ENCODE data around the gene MPPED1. TPM values are rescaled to one million over a fixed set of nuclear protein-coding genes. Genes with fewer than 3 reads are reported as not detected.

Gene MPPED1
- total and polyA plus RNA-seq, 2 of the 13 experiments (the other 11 are each of a cell fraction or from before 2014, with no cell fraction given), result 0.77 TPM; not detected in 1

DNA sequence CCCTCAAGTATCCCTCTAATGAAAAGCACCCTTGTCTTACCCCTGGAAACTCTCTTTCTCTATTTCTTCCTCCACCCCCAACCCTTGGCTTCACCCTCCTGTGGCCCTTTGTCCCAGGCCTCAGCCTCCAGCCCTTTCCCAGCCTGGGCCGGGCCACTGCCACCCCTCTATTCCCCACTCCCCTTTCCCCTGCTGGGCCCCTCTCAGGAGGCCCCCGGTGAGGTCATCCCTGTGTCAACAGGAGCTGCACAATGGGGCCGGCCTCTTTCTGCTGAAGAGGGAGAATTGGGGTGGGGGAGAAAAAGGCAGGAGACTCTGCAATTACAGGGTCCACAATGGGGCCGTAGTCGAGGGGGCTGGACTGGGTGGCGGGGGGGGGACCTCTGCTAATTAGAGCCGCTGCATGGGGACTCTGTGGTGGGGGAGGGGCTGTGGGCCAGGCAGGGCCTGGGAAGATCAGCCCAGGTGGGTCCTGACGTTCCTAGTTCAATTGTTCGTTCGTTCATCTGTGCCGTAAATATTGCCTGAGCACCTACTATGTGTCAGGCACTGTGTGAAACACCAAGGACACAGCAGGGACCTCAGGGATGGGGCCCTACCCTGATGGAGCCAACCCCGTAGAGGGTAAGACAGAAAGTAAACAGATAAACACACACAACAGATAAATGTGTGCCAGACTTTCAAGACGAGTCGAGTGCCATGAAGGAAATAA, 18.5 kb upstream of the MPPED1 start (continued):
- no peak for TF ChIP-seq TEAD2 (CRISPR knock-in tag; IDR thresholded peaks at IDR 0.05)
- TF ChIP-seq ETV5 (CRISPR knock-in tag; IDR thresholded peaks at IDR 0.05; ENCODE audit: borderline replicate concordance), result no peak; the same call in 1 of the 2 replicates
- TF ChIP-seq, protein P1, sequence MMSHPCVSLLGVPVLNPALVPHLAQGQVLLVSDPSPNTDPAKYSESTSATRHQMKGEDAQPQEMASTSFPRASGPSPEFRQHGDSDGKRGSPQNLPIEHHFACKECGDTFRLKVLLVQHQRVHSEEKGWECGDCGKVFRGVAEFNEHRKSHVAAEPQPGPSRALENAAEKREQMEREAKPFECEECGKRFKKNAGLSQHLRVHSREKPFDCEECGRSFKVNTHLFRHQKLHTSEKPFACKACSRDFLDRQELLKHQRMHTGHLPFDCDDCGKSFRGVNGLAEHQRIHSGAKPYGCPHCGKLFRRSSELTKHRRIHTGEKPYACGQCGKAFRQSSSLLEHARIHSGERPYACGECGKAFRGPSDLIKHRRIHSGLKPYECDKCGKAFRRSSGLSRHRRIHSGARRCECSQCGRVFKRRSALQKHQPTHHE (CRISPR knock-in tag; IDR thresholded peaks at IDR 0.05; ENCODE audit: borderline replicate concordance), result no peak
- TF ChIP-seq ZNF446 (CRISPR knock-in tag; IDR thresholded peaks at IDR 0.05), result no peak
- no peak for TF ChIP-seq TBP (CRISPR knock-in tag; IDR thresholded peaks at IDR 0.05)
- TF ChIP-seq, protein P2, sequence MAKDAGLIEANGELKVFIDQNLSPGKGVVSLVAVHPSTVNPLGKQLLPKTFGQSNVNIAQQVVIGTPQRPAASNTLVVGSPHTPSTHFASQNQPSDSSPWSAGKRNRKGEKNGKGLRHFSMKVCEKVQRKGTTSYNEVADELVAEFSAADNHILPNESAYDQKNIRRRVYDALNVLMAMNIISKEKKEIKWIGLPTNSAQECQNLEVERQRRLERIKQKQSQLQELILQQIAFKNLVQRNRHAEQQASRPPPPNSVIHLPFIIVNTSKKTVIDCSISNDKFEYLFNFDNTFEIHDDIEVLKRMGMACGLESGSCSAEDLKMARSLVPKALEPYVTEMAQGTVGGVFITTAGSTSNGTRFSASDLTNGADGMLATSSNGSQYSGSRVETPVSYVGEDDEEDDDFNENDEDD (CRISPR knock-in tag; IDR thresholded peaks at IDR 0.05; ENCODE audit: borderline replicate concordance), result no peak
- TF ChIP-seq PHF8 (CRISPR knock-in tag; IDR thresholded peaks at IDR 0.05), result peak; percentile 38; the same call in 1 of the 2 replicates
- TF ChIP-seq PTBP1 (IDR thresholded peaks at IDR 0.05; ENCODE audit: low read depth, low read length, poor library complexity, severe bottlenecking), result peak; percentile 78
- 0 out of 2 replicates have a peak, but pooled peaks have one; percentile 53 for TF ChIP-seq HDAC2 (CRISPR knock-in tag; IDR thresholded peaks at IDR 0.05)
- no peak for TF ChIP-seq PHF5A (CRISPR knock-in tag; IDR thresholded peaks at IDR 0.05; ENCODE audit: low read depth, unreplicated experiment)
- TF ChIP-seq ZBTB7A (CRISPR knock-in tag; IDR thresholded peaks at IDR 0.05), result 0 out of 2 replicates have a peak, but pooled peaks have one; percentile 21
- no peak; the same call in 1 of the 2 replicates for TF ChIP-seq ZNF350 (CRISPR knock-in tag; IDR thresholded peaks at IDR 0.05; ENCODE audit: borderline replicate concordance, low read depth)
- TF ChIP-seq, protein P3, sequence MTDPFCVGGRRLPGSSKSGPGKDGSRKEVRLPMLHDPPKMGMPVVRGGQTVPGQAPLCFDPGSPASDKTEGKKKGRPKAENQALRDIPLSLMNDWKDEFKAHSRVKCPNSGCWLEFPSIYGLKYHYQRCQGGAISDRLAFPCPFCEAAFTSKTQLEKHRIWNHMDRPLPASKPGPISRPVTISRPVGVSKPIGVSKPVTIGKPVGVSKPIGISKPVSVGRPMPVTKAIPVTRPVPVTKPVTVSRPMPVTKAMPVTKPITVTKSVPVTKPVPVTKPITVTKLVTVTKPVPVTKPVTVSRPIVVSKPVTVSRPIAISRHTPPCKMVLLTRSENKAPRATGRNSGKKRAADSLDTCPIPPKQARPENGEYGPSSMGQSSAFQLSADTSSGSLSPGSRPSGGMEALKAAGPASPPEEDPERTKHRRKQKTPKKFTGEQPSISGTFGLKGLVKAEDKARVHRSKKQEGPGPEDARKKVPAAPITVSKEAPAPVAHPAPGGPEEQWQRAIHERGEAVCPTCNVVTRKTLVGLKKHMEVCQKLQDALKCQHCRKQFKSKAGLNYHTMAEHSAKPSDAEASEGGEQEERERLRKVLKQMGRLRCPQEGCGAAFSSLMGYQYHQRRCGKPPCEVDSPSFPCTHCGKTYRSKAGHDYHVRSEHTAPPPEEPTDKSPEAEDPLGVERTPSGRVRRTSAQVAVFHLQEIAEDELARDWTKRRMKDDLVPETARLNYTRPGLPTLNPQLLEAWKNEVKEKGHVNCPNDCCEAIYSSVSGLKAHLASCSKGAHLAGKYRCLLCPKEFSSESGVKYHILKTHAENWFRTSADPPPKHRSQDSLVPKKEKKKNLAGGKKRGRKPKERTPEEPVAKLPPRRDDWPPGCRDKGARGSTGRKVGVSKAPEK (CRISPR knock-in tag; IDR thresholded peaks at IDR 0.05; ENCODE audit: borderline replicate concordance), result no peak
- TF ChIP-seq ZNF343 (CRISPR knock-in tag; IDR thresholded peaks at IDR 0.05), result no peak
- no peak for TF ChIP-seq ZNF510 (CRISPR knock-in tag; IDR thresholded peaks at IDR 0.05; ENCODE audit: low read depth)
- no peak for TF ChIP-seq ZNF558 (CRISPR knock-in tag; IDR thresholded peaks at IDR 0.05; ENCODE audit: borderline replicate concordance)
- TF ChIP-seq, protein P4, sequence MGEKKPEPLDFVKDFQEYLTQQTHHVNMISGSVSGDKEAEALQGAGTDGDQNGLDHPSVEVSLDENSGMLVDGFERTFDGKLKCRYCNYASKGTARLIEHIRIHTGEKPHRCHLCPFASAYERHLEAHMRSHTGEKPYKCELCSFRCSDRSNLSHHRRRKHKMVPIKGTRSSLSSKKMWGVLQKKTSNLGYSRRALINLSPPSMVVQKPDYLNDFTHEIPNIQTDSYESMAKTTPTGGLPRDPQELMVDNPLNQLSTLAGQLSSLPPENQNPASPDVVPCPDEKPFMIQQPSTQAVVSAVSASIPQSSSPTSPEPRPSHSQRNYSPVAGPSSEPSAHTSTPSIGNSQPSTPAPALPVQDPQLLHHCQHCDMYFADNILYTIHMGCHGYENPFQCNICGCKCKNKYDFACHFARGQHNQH (CRISPR knock-in tag; IDR thresholded peaks at IDR 0.05), result 0 out of 2 replicates have a peak, but pooled peaks have one; percentile 29
- no peak for TF ChIP-seq PLRG1 (conservative IDR thresholded peaks at IDR 0.05)
- peak; percentile 54; the same call in 1 of the 2 replicates for TF ChIP-seq HMG20A (CRISPR knock-in tag; IDR thresholded peaks at IDR 0.05; ENCODE audit: borderline replicate concordance)
- TF ChIP-seq, protein P5, sequence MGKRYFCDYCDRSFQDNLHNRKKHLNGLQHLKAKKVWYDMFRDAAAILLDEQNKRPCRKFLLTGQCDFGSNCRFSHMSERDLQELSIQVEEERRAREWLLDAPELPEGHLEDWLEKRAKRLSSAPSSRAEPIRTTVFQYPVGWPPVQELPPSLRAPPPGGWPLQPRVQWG (CRISPR knock-in tag; IDR thresholded peaks at IDR 0.05; ENCODE audit: borderline replicate concordance, low read depth), result no peak
- peak; percentile 31; the same call in 1 of the 2 replicates for TF ChIP-seq ZNF430 (CRISPR knock-in tag; IDR thresholded peaks at IDR 0.05)
- peak; percentile 54; the same call in 1 of the 2 replicates for TF ChIP-seq HNF4A (CRISPR knock-in tag; IDR thresholded peaks at IDR 0.05)
- no peak for TF ChIP-seq EED (CRISPR knock-in tag; IDR thresholded peaks at IDR 0.05)
- TF ChIP-seq FOXA3 (CRISPR knock-in tag; IDR thresholded peaks at IDR 0.05), result peak; percentile 92
